ENCODE results near the gene PTPRG.

Gene PTPRG

DNA sequence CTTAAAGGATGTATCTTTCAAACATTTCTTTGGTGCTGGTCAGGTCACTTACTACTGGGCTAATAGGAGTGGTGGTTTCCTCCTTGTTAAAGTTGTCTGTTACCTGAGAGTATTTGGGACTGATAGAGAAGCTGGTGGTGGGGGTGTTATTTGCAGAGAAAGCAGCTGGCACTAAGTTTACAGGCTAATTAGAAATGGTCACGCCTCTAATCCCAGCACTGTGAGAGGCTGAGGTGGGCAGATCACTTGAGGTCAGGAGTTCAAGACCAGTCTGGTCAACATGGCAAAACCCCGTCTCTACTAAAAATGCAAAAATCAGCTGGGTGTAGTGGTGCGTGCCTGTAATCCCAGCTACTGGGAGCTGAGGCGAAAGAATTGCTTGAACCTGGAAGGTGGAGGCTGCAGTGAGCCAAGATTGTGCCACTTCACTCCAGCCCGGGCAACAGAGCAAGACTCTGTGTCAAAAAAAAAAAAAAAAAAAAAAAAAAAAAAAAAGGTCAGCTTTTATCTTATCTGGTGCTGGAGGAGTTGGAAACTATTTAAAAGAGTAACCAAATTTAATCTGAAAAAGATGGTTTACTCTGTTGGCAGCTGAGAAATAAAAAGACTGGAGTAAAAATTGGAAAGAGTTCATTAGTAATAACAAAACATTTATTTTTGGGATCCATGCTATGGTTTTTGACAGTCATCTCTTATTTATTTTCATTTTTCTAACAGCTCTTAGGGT, 332.6 kb downstream of the PTPRG start:
- no peaks in the 10 kb centered on the region for H3K36me3 ChIP-seq (ENCODE audit: control insufficient read depth, insufficient read depth, low read length)
- H3K4me3 ChIP-seq (replicated peaks; ENCODE audit: low read depth, low read length): no peak overlapping the region
- H3K27me3 ChIP-seq (replicated peaks; ENCODE audit: control insufficient read depth, insufficient read depth, low read length): no peaks in the 10 kb centered on the region
- no peak for DNase-seq (ENCODE audit: extremely low read depth, insufficient read length)
- TF ChIP-seq CTCF (IDR thresholded peaks at IDR 0.05; ENCODE audit: insufficient read depth, low read length, poor library complexity, severe bottlenecking): no peak

DNA sequence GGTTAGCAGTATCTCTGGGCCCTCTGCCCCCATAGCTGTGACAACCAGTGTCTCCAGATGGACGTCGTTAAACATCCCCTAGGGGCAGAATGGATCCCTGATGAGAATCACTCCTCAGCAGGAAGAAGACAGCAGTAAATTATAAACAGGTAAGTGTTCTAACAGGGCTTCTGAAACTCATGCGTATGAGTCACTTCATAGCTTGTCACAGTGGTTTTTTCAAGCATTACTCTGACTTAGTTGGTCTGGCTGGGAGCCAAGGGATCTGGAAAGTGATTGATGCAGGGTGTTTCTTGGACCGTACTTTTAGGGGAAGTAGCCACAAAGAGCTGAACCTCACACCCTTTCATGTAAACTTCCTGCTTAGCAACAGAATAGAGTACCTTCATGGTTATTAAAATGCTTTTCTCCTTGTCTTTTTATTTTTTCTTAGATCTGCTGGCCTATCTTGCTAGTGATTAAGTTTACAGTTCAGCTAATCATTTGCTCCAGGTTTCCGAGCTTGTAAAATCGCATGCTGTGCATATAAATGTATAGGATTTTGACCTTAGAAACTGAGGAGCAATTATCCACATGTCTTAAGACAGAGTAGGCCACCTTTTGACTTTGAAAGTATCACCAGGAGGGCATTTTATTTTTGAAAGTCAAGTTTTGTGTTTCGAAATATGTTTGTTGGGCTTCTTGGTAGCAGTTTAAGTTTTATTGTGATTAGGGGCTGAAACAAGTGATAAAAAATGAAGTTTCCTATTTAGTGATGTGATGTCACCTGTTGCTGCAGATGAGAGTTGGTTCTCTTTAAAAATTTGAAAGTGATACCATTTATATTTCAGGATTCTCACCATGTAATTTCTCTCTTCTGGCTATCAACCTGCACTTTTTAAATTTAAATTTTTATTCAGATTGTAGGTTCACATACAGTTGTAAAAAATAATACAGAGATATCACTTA, 333.9 kb downstream of the PTPRG start:
- peak; percentile 78 for DNase-seq (ENCODE audit: extremely low read depth, insufficient read length)
- TF ChIP-seq CTCF (IDR thresholded peaks at IDR 0.05; ENCODE audit: insufficient read depth, low read length, poor library complexity, severe bottlenecking): peak; percentile 18
- no peak overlapping the region for H3K4me3 ChIP-seq (replicated peaks; ENCODE audit: low read depth, low read length)
- H3K27me3 ChIP-seq (replicated peaks; ENCODE audit: control insufficient read depth, insufficient read depth, low read length): no peaks in the 10 kb centered on the region
- H3K36me3 ChIP-seq (ENCODE audit: control insufficient read depth, insufficient read depth, low read length): no peaks in the 10 kb centered on the region

GRCh38 chr3:61896251-61896650, 334.9 kb downstream of the PTPRG start:
- no peak overlapping the region for H3K4me3 ChIP-seq (replicated peaks; ENCODE audit: low read depth, low read length)
- no peak for TF ChIP-seq CTCF (IDR thresholded peaks at IDR 0.05; ENCODE audit: insufficient read depth, low read length, poor library complexity, severe bottlenecking)
- no peaks in the 10 kb centered on the region for H3K36me3 ChIP-seq (ENCODE audit: control insufficient read depth, insufficient read depth, low read length)
- H3K27me3 ChIP-seq (replicated peaks; ENCODE audit: control insufficient read depth, insufficient read depth, low read length): no peaks in the 10 kb centered on the region
- no peak for DNase-seq (ENCODE audit: extremely low read depth, insufficient read length)

- no peak for TF ChIP-seq CTCF (IDR thresholded peaks at IDR 0.05; ENCODE audit: insufficient read depth, low read length, poor library complexity, severe bottlenecking)
- H3K27me3 ChIP-seq (replicated peaks; ENCODE audit: control insufficient read depth, insufficient read depth, low read length): no peaks in the 10 kb centered on the region
- H3K4me3 ChIP-seq (replicated peaks; ENCODE audit: low read depth, low read length): no peak overlapping the region
- no peak for DNase-seq (ENCODE audit: extremely low read depth, insufficient read length)
- no peaks in the 10 kb centered on the region for H3K36me3 ChIP-seq (ENCODE audit: control insufficient read depth, insufficient read depth, low read length)
These were observed 336.5 kb downstream of the PTPRG start for GRCh38 chr3:61897848-61898247.

DNA sequence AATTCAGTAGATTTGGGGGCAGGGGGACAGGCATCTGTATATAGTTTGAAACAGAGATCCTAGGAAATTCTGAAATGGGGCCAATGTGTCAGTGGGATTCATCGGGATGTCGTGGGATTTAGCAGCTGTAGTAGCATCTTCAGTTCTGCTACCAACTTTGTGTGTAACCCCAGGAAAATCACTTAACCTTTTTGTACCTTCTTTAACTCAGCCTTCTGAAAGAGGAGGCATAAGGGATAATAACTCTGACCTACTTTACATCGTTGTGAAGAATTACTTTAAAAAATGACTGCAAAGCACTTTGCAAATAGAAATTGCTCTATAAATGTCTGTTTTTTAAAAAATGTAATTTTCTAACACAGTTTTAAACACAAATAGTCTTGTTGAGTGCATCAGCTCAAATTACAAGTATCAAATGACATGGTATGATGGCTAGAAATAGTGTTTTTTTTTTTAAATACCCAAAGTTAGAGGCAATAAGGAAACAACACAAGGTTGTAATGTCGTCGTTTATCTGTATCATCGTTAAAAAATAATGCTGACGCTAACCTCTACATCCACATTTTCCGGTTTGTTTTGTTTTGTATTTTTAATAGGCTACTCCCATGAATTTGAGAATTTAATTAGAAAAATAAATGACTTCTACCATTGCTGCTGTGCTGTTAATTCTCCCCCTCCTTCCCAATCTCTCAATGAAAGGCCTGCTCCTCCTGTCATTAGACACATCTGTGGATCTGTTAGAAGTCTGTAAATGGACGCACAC, 338.5 kb downstream of the PTPRG start:
- H3K36me3 ChIP-seq (ENCODE audit: control insufficient read depth, insufficient read depth, low read length): no peaks in the 10 kb centered on the region
- TF ChIP-seq CTCF (IDR thresholded peaks at IDR 0.05; ENCODE audit: insufficient read depth, low read length, poor library complexity, severe bottlenecking): no peak
- no peak overlapping the region for H3K4me3 ChIP-seq (replicated peaks; ENCODE audit: low read depth, low read length)
- no peaks in the 10 kb centered on the region for H3K27me3 ChIP-seq (replicated peaks; ENCODE audit: control insufficient read depth, insufficient read depth, low read length)
- no peak for DNase-seq (ENCODE audit: extremely low read depth, insufficient read length)
